Left cardiac atrium (tissue), 4 donors: ENCODE results near the gene CALD1. TPM values are rescaled to one million over a fixed set of nuclear protein-coding genes. Genes with fewer than 3 reads are reported as not detected.

Experiments used
- ATAC-seq, 2 donors: fragments of 200-7000 bp; cut with Tn5 transposase; one replicate each; pipeline ENCODE4 v1.9.1; 2020; ENCODE audit warnings: mild to moderate bottlenecking in 2 of 2, moderate library complexity in 2 of 2
- DNase-seq: peaks from one replicate; pipeline ENCODE4 v3.0.0-alpha.2; 2020
- intact Hi-C, 2 donors: fragments of 100-400 bp; cut with DNase I; formaldehyde crosslinking; loops; one replicate each; pipeline versions ENCODE4 v1.14.1 to v1.15.1; 2022 to 2023
- total RNA-seq, 2 donors: library from RNA; stranded (reverse); fragmentation: NEBNext Ultra II Directional; extraction: Animal tissue kit (Norgen Biotek cat#: 25700); gene quantifications; one replicate each; pipeline ENCODE4 v1.2.1, GENCODE V29; 2021
- donor health status: DM: no; HTN: yes; CAD: no.
- donor health status: DM: no; HTN: yes; CAD: no; lungs with severe emphysema.
- donor health status: DM: yes; HTN: yes; CAD: no.
- donor health status: Dilated cardiomyopathy.

CALD1 gene
- total RNA-seq, 2 donors from 2014 or later = 181 to 194 TPM

- intact Hi-C loops = no loop called here
- ATAC-seq = no peak
- DNase-seq = no peak
Measured at GRCh38 chr7:134879815-134880475, 100.5 kb downstream of the CALD1 start.

- intact Hi-C loops = no loop called here
Measured at GRCh38 chr7:134882481-134882880, 103.0 kb downstream of the CALD1 start.

GRCh38 chr7:134885967-134886352 is 106.5 kb downstream of the CALD1 start:
- intact Hi-C loops = no loop called here
- peak; percentile 13 to 60 for ATAC-seq

More at GRCh38 chr7:134882481-134882880, 103.0 kb downstream of the CALD1 start:
- DNase-seq = no peak
- ATAC-seq = no peak

GRCh38 chr7:134886353-134887057 is 107.1 kb downstream of the CALD1 start:
- DNase-seq = peak; percentile 60
- intact Hi-C loops = no loop called here
- ATAC-seq = peak; percentile 46 to 60

More at GRCh38 chr7:134885967-134886352, 106.5 kb downstream of the CALD1 start:
- DNase-seq = no peak

DNA sequence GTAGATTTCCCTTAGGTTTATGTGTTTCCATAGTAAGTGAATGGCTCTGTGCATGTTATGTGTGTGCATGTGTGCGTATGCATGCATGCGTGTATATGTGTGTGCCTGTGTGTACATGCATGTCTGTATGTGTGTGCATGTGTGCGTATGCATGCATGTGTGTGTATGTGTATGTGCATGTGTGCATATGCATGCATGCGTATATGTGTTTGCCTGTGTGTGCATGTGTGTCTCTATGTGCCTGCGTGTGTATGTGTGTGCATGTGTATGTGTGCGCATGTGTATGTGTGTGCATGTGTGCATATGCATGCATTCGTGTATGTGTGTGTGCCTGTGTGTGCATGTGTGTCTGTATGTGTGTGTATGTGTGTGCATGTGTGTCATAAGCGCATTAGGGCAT is 108.1 kb downstream of the CALD1 start:
- ATAC-seq = no peak

DNA sequence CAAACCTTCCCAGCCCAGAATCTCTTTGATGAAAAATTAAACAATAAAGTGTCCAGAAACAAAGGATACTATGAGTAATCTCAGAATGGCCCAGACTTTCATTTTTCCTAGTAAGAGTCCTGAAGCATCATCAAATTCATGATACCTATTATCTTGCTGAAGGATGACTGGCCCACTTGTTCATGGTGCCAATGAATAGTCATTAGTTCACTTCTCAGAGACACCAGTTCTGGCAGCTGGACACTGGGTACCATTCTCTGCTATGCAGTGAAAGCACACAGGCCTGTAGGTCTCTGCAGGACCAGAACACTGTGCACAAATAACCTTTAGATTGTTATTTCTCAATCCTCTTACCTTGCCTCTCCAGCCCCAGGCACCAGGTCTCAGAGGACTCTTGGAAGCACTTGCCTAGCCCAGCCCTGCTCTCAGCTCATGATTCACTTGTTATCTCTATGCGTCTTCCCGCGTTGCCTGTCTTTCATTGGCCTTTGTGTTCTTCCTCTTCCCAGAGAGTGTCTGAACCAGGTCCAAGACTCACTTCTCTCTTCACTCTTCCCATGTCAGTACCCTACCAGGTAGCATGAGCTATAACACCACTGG is 108.8 kb downstream of the CALD1 start:
- ATAC-seq = peak in 1 of 2 donors; percentile 25
- intact Hi-C loops = no loop called here

More for the DNA sequence above, 108.1 kb downstream of the CALD1 start:
- intact Hi-C loops = no loop called here
- no peak for DNase-seq

DNA sequence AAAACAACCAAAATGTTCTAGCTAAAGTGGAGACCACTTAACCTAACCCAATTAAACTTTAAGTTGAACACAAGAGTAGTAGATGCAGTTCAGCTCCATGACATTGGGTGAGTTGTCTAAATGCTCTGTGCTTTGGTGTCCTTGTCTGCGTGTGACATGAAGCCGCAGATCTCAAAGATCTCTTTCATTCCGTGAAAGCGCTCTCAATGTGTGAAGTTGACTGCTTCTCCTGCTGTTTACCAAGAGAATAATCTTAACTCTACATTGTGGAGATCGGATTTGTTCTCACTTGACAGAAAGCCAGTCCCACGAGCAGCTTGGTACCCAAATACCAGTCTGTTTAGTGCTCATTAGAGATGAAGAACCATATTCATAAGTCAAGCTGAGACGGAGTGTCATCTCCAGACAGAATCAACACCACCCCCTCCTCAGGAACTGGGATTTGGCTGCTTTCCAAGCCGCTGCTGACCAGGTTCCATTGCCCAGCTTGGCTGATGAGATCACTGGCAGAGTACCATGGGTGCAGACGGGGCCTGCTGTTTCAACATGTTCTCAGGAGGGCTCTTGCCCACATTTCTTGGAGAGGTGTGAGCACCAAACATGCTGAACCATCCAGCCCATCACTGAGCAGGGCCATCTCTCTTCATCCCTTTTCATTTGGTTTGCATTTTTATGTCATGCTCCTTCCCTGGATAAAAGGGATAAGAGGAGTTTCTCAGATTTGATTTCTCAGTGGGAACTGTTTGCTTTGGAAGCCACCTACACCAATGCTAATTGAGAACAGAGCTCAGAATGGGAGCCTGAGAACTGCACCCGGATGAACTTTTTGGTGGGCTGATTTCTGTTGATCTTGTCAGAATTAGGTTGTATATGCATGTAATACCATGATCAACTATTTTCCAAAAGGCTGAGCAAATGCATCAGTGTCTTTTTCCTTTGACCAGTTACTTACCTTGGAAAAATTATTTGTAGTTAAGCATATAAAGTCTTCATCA is 111.1 kb downstream of the CALD1 start:
- DNase-seq (peak; percentile 41), ATAC-seq (peak in 1 of 2 donors; percentile 23)

More for the DNA sequence above, 108.8 kb downstream of the CALD1 start:
- no peak for DNase-seq

GRCh38 chr7:134891262-134891695 is 111.8 kb downstream of the CALD1 start:
- peak; percentile 86 for DNase-seq
- peak; percentile 90 for ATAC-seq
- intact Hi-C loops = no loop called here

More for the DNA sequence above, 111.1 kb downstream of the CALD1 start:
- intact Hi-C loops = no loop called here

DNA sequence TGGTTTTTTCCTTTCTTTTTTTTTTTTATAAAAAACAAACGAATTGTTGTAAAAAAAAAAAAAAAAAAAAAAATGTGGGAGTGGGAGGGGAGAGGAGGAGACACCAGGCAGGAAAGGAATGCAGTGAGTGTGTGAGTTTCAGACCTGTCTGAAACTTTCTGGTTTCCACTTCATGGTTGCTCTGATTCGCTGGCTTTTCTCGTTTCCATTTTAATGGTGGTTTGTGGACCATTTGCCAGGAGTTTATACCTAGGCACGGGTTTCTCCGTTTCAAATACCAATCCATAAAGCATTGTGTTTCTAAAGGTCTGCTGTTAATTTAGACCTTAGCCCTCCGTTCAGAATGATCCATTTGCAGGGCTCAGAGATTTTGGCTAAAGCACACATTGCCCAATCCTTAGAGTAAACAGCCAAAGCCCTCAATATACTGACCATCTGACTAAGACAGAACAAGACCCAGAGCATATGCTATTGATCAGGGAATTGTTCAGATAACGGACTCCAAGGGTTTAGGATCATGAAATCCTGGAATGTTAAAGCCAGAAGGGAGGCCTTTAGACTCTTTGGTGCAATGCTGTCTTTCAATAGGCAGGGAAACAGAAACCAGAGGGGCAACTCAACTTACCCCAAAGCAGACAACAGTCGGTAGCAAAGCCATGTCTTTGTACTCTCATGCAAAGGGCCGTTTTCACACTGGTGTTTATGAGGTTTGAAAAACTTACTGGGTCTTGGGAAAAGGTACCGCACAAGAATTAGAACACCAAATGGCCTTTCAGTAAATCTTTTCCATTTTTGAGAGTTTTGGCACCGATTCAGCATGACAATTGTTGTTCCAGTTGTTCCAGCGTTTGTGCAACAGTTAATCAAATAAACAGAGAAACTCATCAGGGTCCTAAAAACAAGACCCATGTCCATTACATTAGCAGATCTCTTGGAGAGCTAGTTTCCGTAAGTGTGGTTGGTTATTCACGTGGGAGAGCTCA is 112.6 kb downstream of the CALD1 start:
- peak; percentile 24 to 33 for ATAC-seq
- no peak for DNase-seq
- intact Hi-C loops = no loop called here

GRCh38 chr7:134892963-134893362 is 113.5 kb downstream of the CALD1 start:
- DNase-seq = no peak
- ATAC-seq = no peak
- intact Hi-C loops = no loop called here

DNA sequence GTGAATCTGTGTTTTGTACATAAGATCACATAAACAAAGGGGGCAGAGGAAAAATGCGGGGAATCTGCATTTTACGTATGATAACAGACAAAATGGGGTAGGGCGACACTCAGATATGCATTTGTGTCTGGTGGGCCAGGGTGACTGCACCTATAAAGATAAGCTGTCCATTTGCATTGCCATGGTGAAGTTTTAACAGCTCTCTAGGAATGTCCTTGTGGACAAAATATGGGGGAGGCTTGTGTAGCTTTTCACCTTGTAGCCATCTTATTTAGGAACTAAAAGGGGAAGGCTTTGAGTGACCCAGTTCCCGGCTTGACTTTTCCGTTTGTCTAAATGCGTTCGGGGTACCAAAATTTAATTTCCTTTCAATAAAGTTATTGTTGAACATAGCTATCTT is 114.5 kb downstream of the CALD1 start:
- DNase-seq (no peak), ATAC-seq (no peak)
- intact Hi-C loops = no loop called here

DNA sequence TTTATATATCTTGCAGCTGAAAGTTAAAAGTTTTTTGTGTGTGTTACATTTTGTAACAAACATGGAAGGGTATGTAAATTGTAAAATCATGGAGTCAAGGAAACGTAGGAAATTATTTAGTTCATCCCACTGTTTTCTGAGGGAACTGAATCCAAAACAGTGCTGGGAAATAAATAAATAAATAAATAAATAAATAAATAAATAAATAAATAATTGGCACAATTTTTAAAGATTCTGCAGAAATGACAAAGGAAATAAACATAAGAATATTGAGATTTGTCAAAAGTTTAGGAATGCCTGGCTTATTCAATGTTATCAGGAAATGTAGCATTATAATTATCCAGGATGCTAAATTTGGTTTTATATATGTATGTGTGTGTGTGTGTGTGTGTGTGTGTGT is 115.5 kb downstream of the CALD1 start:
- ATAC-seq = no peak
- intact Hi-C loops = no loop called here
- no peak for DNase-seq

- intact Hi-C loops = no loop called here
- ATAC-seq (no peak), DNase-seq (no peak)
Measured at GRCh38 chr7:134896073-134896472, 116.6 kb downstream of the CALD1 start.

GRCh38 chr7:134897936-134898335 is 118.5 kb downstream of the CALD1 start:
- DNase-seq (no peak), ATAC-seq (no peak)
- intact Hi-C loops = no loop called here

DNA sequence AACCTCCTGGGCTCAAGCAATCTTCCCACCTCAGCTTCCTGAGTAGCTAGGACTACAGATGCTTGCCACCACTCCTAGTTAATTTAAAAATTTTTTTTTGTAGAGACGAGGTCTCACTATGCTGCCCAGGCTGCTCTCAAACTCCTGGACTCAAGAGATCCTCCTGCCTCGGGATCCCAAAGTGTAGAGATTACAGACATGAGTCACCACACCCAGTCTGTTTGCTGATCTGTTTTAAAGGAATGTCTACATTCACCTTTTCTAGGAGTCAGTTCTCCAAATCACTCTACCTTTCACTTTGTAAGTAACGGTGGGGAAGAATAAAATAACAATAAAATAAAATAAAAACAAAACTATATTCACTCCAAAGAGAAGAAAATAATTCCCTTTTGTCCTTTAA is 120.3 kb downstream of the CALD1 start:
- ATAC-seq (peak in 1 of 2 donors; percentile 77), DNase-seq (no peak)
- intact Hi-C loops = no loop called here

GRCh38 chr7:134900166-134900982 is 120.9 kb downstream of the CALD1 start:
- no peak for ATAC-seq
- intact Hi-C loops = no loop called here
- no peak for DNase-seq

DNA sequence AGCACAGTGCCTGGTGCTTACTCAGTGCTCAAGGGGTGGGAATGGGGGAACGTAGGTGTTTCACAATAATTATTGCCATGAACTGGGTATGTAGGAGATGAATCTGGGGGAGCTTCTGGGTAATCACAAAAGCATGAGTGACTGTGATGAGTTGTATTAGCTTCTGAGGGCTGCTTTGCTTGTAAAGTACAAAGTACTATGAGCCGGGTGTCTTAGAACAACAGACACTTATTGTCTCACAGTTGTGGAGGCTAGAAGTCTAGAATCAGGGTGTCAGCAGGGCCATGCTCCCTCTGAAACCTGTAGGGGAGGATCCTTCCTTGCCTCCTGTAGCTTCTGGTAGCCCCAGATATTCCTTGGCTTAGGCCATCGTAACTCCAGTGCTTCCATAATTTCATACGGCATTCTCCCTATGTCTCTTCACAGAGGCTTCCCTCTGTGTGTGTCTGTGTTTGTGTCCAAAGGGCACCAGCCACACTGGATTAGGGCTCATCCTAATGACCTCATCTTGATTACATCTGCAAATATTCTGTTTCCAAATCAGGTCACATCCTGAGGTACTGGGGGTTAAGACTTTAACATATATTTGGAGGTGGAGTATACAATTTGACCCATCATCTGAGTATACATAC is 122.1 kb downstream of the CALD1 start:
- ATAC-seq = no peak
- no peak for DNase-seq
- intact Hi-C loops = no loop called here
